Right cardiac atrium (tissue), 5 donors: Measurements from ENCODE around the gene USH1C. TPM values are rescaled to one million over a fixed set of nuclear protein-coding genes. Genes with fewer than 3 reads are reported as not detected.
A peak's percentile ranks its signal among the peaks of the same experiment; 100 is the strongest.

Source experiments
- ATAC-seq, 2 donors: fragments of 200-7000 bp; cut with Tn5 transposase; one replicate each; pipeline versions ENCODE4 v1.8.0 to v1.9.1; 2020; ENCODE audit warnings: moderate library complexity in 2 of 2, mild to moderate bottlenecking in 1 of 2
- DNase-seq, 3 donors: peaks; one replicate each; pipeline ENCODE4 v3.0.0-alpha.2; 2020
- H3K27ac ChIP-seq: one replicate; pipeline ENCODE4 v1.5.1; 2013; ENCODE audit warnings: mild to moderate bottlenecking, low read length, control low read depth, moderate library complexity
- H3K27me3 ChIP-seq: one replicate; pipeline ENCODE4 v1.6.1; 2013; ENCODE audit not compliant: control insufficient read depth, insufficient read depth
- H3K4me1 ChIP-seq: one replicate; pipeline ENCODE4 v1.6.1; 2013; ENCODE audit warnings: low read length; ENCODE audit not compliant: control insufficient read depth, insufficient read depth
- H3K4me3 ChIP-seq: one replicate; pipeline ENCODE4 v1.5.1; 2013; ENCODE audit warnings: low read length, control low read depth
- H3K9me3 ChIP-seq: one replicate; pipeline ENCODE4 v1.6.1; 2013; ENCODE audit warnings: low read length; ENCODE audit not compliant: control insufficient read depth
- WGBS: extraction: QIAGEN DNeasy Blood & Tissue Kit; methylation state at CpG from one replicate; pipeline ENCODE4 v1.1.7; 2013; 5-methylcytosine and 5-hydroxymethylcytosine counted together
- intact Hi-C, 4 donors: fragments of 100-400 bp; cut with DNase I; formaldehyde crosslinking; loops; one replicate each; pipeline versions ENCODE4 v1.11.0 to v1.14.0; 2022 to 2023
- polyA plus RNA-seq: library from polyadenylated mRNA; stranded (reverse); fragments of 200-250 nt; gene quantifications from one replicate; pipeline ENCODE4 v1.2.3, GENCODE V29; 2013
- total RNA-seq, 4 donors: library from RNA; stranded (reverse); fragmentation: NEBNext Ultra II Directional; extraction: Animal tissue kit (Norgen Biotek cat#: 25700); gene quantifications; one replicate each; pipeline ENCODE4 v1.2.1, GENCODE V29; 2021
- donor health status: healthy with polysubstance abuse.
- donor health status: DM: no; HTN: yes; CAD: no.
- donor health status: DM: no; HTN: no; CAD: no.
- donor health status: DM: no; HTN: yes; CAD: no; lungs with severe emphysema.
- donor health status: DM: yes; HTN: yes; CAD: no.

USH1C gene
- total and polyA plus RNA-seq, 5 donors, result 0.16 to 0.61 (median 0.33) TPM; not detected in 1

GRCh38 chr11:17511571-17511970, 32.6 kb downstream of the USH1C start:
- no peak overlapping the region for H3K27ac ChIP-seq
- intact Hi-C loops, result loop anchor here in 1 of 4 donors (10.0 kb wide), 1 partner anchor 267 kb away; no protein-coding TSS in a partner anchor
- DNase-seq (no peak), ATAC-seq (no peak)
- peaks cover 5% of the 10 kb centered on the region for H3K4me1 ChIP-seq
- WGBS, result 61% methylated on average over 3 of the region's 3 CpGs
- no peak overlapping the region for H3K4me3 ChIP-seq
- no peaks in the 10 kb centered on the region for H3K9me3 ChIP-seq
- no peaks in the 10 kb centered on the region for H3K27me3 ChIP-seq

GRCh38 chr11:17510507-17511206, 33.6 kb downstream of the USH1C start:
- no peak for DNase-seq
- H3K27me3 ChIP-seq, result no peaks in the 10 kb centered on the region
- peaks cover 5% of the 10 kb centered on the region for H3K4me1 ChIP-seq
- intact Hi-C loops, result loop anchor here in 1 of 4 donors (10.0 kb wide), 1 partner anchor 266 kb away; no protein-coding TSS in a partner anchor
- no peak for ATAC-seq
- H3K4me3 ChIP-seq, result no peak overlapping the region
- WGBS, result 69% methylated on average over 4 of the region's 4 CpGs
- H3K27ac ChIP-seq, result no peak overlapping the region
- H3K9me3 ChIP-seq, result no peaks in the 10 kb centered on the region

GRCh38 chr11:17508791-17509190, 35.4 kb downstream of the USH1C start:
- peaks cover 5% of the 10 kb centered on the region for H3K4me1 ChIP-seq
- intact Hi-C loops, result loop anchor here (5.0 to 10.0 kb wide), 3 partner anchors 126 to 284 kb away; no protein-coding TSS in a partner anchor
- no peaks in the 10 kb centered on the region for H3K27me3 ChIP-seq
- ATAC-seq, result no peak
- no peak for DNase-seq
- H3K27ac ChIP-seq, result no peak overlapping the region
- H3K9me3 ChIP-seq, result no peaks in the 10 kb centered on the region
- H3K4me3 ChIP-seq, result no peak overlapping the region
- 32% methylated on average over 3 of the region's 3 CpGs for WGBS

GRCh38 chr11:17508306-17508705, 35.9 kb downstream of the USH1C start:
- intact Hi-C loops, result loop anchor here (5.0 to 10.0 kb wide), 3 partner anchors 126 to 284 kb away; no protein-coding TSS in a partner anchor
- Histone ChIP-seq H3K27ac (no peak overlapping the region), H3K4me3 (no peak overlapping the region), H3K4me1 (peaks cover 5% of the 10 kb centered on the region), H3K27me3 (no peaks in the 10 kb centered on the region), H3K9me3 (no peaks in the 10 kb centered on the region)
- ATAC-seq, result no peak
- DNase-seq, result no peak
- 27% methylated on average over 3 of the region's 3 CpGs for WGBS

- WGBS, result 92% methylated on average over 2 of the region's 2 CpGs
- Histone ChIP-seq H3K27me3 (no peaks in the 10 kb centered on the region), H3K4me3 (no peak overlapping the region), H3K4me1 (peaks cover 5% of the 10 kb centered on the region), H3K27ac (no peak overlapping the region), H3K9me3 (no peaks in the 10 kb centered on the region)
- DNase-seq, result no peak
- intact Hi-C loops, result loop anchor here (5.0 to 10.0 kb wide), 3 partner anchors 125 to 283 kb away; no protein-coding TSS in a partner anchor
- ATAC-seq, result no peak
These were observed 36.4 kb downstream of the USH1C start for GRCh38 chr11:17507773-17508172.

GRCh38 chr11:17506942-17507341, 37.3 kb downstream of the USH1C start:
- peaks cover 5% of the 10 kb centered on the region for H3K4me1 ChIP-seq
- H3K27me3 ChIP-seq, result no peaks in the 10 kb centered on the region
- DNase-seq, result no peak
- intact Hi-C loops, result loop anchor here (5.0 to 10.0 kb wide), 3 partner anchors 125 to 282 kb away; no protein-coding TSS in a partner anchor
- no peak overlapping the region for H3K4me3 ChIP-seq
- no peak for ATAC-seq
- H3K9me3 ChIP-seq, result no peaks in the 10 kb centered on the region
- 79% methylated on average over 3 of the region's 3 CpGs for WGBS
- H3K27ac ChIP-seq, result no peak overlapping the region

- Histone ChIP-seq H3K9me3 (no peaks in the 10 kb centered on the region), H3K27ac (no peak overlapping the region), H3K27me3 (no peaks in the 10 kb centered on the region), H3K4me1 (peaks cover 5% of the 10 kb centered on the region), H3K4me3 (no peak overlapping the region)
- ATAC-seq, result no peak
- no peak for DNase-seq
- intact Hi-C loops, result loop anchor here (5.0 to 10.0 kb wide), 3 partner anchors 124 to 282 kb away; no protein-coding TSS in a partner anchor
- WGBS, result 79% methylated on average over 6 of the region's 6 CpGs
These were observed 37.9 kb downstream of the USH1C start for GRCh38 chr11:17506314-17506713.

GRCh38 chr11:17505146-17505545, 39.1 kb downstream of the USH1C start:
- DNase-seq (no peak), ATAC-seq (no peak)
- Histone ChIP-seq H3K27ac (no peak overlapping the region), H3K27me3 (no peaks in the 10 kb centered on the region), H3K4me1 (peaks cover 5% of the 10 kb centered on the region), H3K9me3 (no peaks in the 10 kb centered on the region), H3K4me3 (no peak overlapping the region)
- 82% methylated on average over 4 of the region's 4 CpGs for WGBS
- intact Hi-C loops, result loop anchor here (2.0 to 10.0 kb wide), 4 partner anchors 120 to 280 kb away; no protein-coding TSS in a partner anchor

GRCh38 chr11:17504330-17505107, 39.7 kb downstream of the USH1C start:
- Histone ChIP-seq H3K27me3 (no peaks in the 10 kb centered on the region), H3K27ac (no peak overlapping the region), H3K4me3 (no peak overlapping the region), H3K4me1 (peaks cover 5% of the 10 kb centered on the region), H3K9me3 (no peaks in the 10 kb centered on the region)
- 33% methylated on average over 9 of the region's 9 CpGs for WGBS
- DNase-seq (peak; percentile 79 to 91 (median 89)), ATAC-seq (peak; percentile 64 to 67)
- intact Hi-C loops, result loop anchor here (1.0 to 10.0 kb wide), 6 partner anchors 117 to 280 kb away; partner anchors contain the start of gene KCNJ11 (in 1 of the 4)

GRCh38 chr11:17502630-17503029, 41.6 kb downstream of the USH1C start:
- WGBS, result 90% methylated on average over 4 of the region's 4 CpGs
- H3K4me1 ChIP-seq, result no peaks in the 10 kb centered on the region
- H3K4me3 ChIP-seq, result no peak overlapping the region
- ATAC-seq (no peak), DNase-seq (no peak)
- H3K9me3 ChIP-seq, result no peaks in the 10 kb centered on the region
- intact Hi-C loops, result loop anchor here in 3 of 4 donors (5.0 to 10.0 kb wide), 3 partner anchors 115 to 278 kb away; partner anchors contain the start of gene KCNJ11 (in 1 of the 3)
- no peak overlapping the region for H3K27ac ChIP-seq
- no peaks in the 10 kb centered on the region for H3K27me3 ChIP-seq
